Brain microvascular endothelial cell (primary cell): ENCODE data around the gene ZNF431.

Experiments
- DNase-seq: peaks from one replicate; pipeline ENCODE4 v3.0.0-alpha.2; 2020
- H3K27ac ChIP-seq: fragments of 250-450 bp; sonication (Bioruptor Pico); 2 replicates; pipeline ENCODE4 v1.5.1; 2020; ENCODE audit warnings: mild to moderate bottlenecking, moderate library complexity
- H3K27me3 ChIP-seq: fragments of 250-450 bp; sonication (Bioruptor Pico); replicated peaks from 2 replicates; pipeline ENCODE4 v1.5.1; 2020; ENCODE audit warnings: mild to moderate bottlenecking
- H3K36me3 ChIP-seq: fragments of 250-450 bp; sonication (Bioruptor Pico); replicated peaks from 2 replicates; pipeline ENCODE4 v1.5.1; 2020; ENCODE audit warnings: mild to moderate bottlenecking
- H3K4me3 ChIP-seq: 2 replicates; pipeline ENCODE4 v1.5.1; 2011; ENCODE audit warnings: low read depth, mild to moderate bottlenecking, control low read depth, low read length, moderate library complexity
- in situ Hi-C: cut with HindIII; loops from 2 replicates; pipeline ENCODE4 v1.10.0; 2017; ENCODE audit warnings: low sequenced_read_pairs, low pct_ligation_motif_present
- TF ChIP-seq, protein P1 (sequence below): IDR thresholded peaks from 2 replicates; pipeline ENCODE4 v1.5.1; 2011; ENCODE audit warnings: low read depth, mild to moderate bottlenecking, moderate library complexity, low read length, control low read depth, inconsistent platforms; ENCODE audit errors: missing control alignments

Gene ZNF431

DNA sequence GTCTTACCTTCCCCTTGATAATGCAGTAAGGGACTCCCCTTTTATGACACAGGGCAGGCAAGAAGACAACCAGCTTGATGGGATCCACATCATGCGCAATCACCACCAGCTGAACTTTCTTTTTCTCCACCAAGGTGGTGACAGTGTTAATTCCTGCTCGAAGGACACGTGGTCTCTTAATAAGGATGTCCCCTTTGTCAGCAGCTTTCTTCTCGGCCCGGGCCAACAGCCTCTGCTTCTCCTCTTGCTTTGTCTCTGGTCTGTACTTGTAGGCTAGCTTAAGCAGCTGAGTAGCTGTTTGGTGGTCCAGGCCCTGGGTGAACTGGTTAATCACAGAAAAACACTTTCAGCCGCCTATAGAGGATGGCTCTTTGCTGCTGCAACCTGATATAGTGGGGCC is 8.0 kb downstream of the ZNF431 start:
- peaks cover 10% of the 10 kb centered on the region for H3K36me3 ChIP-seq
- DNase-seq: no peak
- no peak overlapping the region for H3K27ac ChIP-seq
- in situ Hi-C loops: no loop called here
- no peak overlapping the region for H3K4me3 ChIP-seq
- H3K27me3 ChIP-seq: no peaks in the 10 kb centered on the region
- TF ChIP-seq, protein P1, sequence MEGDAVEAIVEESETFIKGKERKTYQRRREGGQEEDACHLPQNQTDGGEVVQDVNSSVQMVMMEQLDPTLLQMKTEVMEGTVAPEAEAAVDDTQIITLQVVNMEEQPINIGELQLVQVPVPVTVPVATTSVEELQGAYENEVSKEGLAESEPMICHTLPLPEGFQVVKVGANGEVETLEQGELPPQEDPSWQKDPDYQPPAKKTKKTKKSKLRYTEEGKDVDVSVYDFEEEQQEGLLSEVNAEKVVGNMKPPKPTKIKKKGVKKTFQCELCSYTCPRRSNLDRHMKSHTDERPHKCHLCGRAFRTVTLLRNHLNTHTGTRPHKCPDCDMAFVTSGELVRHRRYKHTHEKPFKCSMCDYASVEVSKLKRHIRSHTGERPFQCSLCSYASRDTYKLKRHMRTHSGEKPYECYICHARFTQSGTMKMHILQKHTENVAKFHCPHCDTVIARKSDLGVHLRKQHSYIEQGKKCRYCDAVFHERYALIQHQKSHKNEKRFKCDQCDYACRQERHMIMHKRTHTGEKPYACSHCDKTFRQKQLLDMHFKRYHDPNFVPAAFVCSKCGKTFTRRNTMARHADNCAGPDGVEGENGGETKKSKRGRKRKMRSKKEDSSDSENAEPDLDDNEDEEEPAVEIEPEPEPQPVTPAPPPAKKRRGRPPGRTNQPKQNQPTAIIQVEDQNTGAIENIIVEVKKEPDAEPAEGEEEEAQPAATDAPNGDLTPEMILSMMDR: no peak

DNA sequence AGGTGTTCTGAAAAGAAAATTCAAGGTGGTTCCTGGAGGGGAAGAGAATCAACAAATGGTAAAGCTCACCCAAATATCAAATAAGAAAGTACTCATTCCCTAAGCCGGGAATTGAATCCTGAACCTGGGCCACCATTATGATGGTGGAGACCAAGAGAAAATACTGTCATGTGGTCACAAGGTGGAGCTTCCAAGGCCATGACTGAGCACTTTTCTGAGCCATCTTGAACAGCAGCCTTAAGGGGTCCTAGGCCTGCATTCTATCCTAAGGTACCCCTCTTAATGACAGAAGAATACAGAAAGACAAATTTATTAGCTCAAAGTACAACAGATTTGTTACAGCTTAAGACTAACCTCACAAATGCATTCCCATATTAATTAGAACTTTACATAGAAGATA is 9.6 kb downstream of the ZNF431 start:
- TF ChIP-seq, protein P1: no peak
- DNase-seq: no peak
- in situ Hi-C loops: no loop called here
- Histone ChIP-seq H3K36me3 (peaks cover 10% of the 10 kb centered on the region), H3K27me3 (no peaks in the 10 kb centered on the region), H3K4me3 (no peak overlapping the region), H3K27ac (no peak overlapping the region)

DNA sequence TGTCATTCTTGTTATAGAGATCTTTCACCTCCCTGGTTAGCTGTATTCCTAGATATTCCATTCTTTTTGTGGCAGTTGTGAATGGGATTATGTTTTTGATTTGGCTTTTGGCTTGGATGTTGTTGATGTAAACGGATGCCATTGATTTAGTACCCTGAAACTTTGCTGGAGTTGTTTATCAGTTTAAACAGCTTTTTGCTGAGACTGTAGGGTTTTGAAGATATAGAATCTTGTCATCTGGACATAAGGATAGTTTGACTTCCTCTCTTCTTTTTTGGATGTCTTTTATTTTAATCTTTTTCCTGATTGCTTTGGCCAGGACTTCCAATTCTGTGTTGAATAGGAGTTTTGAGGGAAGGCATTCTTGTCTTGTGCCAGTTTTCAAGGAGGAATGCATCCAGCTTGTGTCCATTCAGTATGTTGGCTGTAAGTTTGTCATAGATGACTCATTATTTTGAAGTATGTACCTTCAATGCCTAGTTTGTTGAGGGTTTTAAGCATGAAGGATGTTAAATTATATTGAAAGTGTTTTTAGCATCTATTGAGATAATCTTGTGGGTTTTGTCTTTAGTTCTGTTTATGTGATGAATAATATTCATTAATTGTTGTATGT is 16.8 kb downstream of the ZNF431 start:
- Histone ChIP-seq H3K36me3 (no peaks in the 10 kb centered on the region), H3K27me3 (no peaks in the 10 kb centered on the region), H3K4me3 (no peak overlapping the region), H3K27ac (no peak overlapping the region)
- TF ChIP-seq, protein P1: no peak
- in situ Hi-C loops: no loop called here
- DNase-seq: peak; percentile 4

GRCh38 chr19:21164541-21164940 is 22.7 kb downstream of the ZNF431 start:
- TF ChIP-seq, protein P1: no peak
- Histone ChIP-seq H3K4me3 (no peak overlapping the region), H3K27ac (no peak overlapping the region), H3K36me3 (no peaks in the 10 kb centered on the region), H3K27me3 (no peaks in the 10 kb centered on the region)
- no peak for DNase-seq
- in situ Hi-C loops: no loop called here

DNA sequence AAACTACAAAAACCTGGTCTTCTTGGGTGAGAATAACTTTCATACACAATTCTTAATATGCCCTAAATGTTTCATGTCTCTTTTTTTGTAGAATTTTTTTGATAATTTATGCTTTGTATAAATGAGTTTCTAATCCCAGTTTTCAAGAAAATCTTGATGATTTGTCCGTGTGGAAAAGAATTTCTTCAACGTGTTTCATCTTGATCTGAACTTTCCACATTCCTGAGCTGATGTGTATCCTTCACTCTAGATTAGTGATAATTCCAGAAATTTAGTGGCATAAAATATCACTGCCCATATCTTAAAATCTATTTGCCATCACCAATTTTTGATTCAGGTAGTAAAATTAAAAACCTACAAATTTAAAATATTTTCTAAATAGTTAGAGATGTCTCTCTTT is 24.6 kb downstream of the ZNF431 start:
- no peak for DNase-seq
- Histone ChIP-seq H3K27me3 (no peaks in the 10 kb centered on the region), H3K4me3 (no peak overlapping the region), H3K27ac (no peak overlapping the region), H3K36me3 (no peaks in the 10 kb centered on the region)
- in situ Hi-C loops: no loop called here
- TF ChIP-seq, protein P1: no peak
